Naive thymus-derived CD4-positive, alpha-beta T cell (primary cell): Measurements from ENCODE around the gene TMEM266. TPM values are rescaled to one million over a fixed set of nuclear protein-coding genes. Genes with fewer than 3 reads are reported as not detected.

Source experiments
- ATAC-seq: fragments of 150-1000 bp; cut with Tn5 transposase; 2 replicates; pipeline ENCODE4 v1.10.0; 2021; ENCODE audit warnings: mild to moderate bottlenecking, moderate library complexity
- CTCF ChIA-PET: fragments of 350-600 bp; sonication (Branson Sonifier 250); formaldehyde crosslinking; loops from one replicate; lab custom pipeline; 2021; ENCODE audit warnings: antibody characterized with exemption; lab: Charles Lee
- POLR2A ChIA-PET: fragments of 350-600 bp; sonication (Branson Sonifier 250); formaldehyde crosslinking; loops from one replicate; lab custom pipeline; 2021; ENCODE audit warnings: antibody characterized with exemption, inconsistent platforms; lab: Charles Lee
- DNase-seq, 9 donors: peaks; one replicate each; pipeline versions ENCODE4 v3.0.0 to v3.0.0-alpha.2; 2020 to 2022; ENCODE audit warnings: mixed read lengths in 1 of 9
- H3K27ac ChIP-seq: one replicate; pipeline ENCODE4 v1.7.0; 2013; ENCODE audit warnings: mild to moderate bottlenecking, low read depth, low read length, moderate library complexity
- H3K27me3 ChIP-seq, 2 donors: one replicate each; pipeline ENCODE4 v1.7.0; 2013; ENCODE audit warnings: low read length in 2 of 2, mild to moderate bottlenecking in 2 of 2, moderate library complexity in 2 of 2; ENCODE audit not compliant: control insufficient read depth in 2 of 2, insufficient read depth in 2 of 2
- H3K36me3 ChIP-seq, 3 experiments: 1 replicate in 2 of 3; 2 replicates in 1 of 3; pipeline ENCODE4 v1.7.0; 2013; ENCODE audit warnings: low read length in 3 of 3, mild to moderate bottlenecking in 3 of 3, moderate library complexity in 1 of 3; ENCODE audit not compliant: insufficient read depth in 3 of 3, control insufficient read depth in 2 of 3
- H3K4me1 ChIP-seq, 2 donors: one replicate each; pipeline ENCODE4 v1.7.0; 2013; ENCODE audit warnings: low read length in 2 of 2, mild to moderate bottlenecking in 2 of 2, moderate library complexity in 1 of 2; ENCODE audit not compliant: control insufficient read depth in 2 of 2, insufficient read depth in 2 of 2
- H3K4me3 ChIP-seq: 2 replicates; pipeline ENCODE4 v1.7.0; 2013; ENCODE audit warnings: mild to moderate bottlenecking, low read length
- H3K9me3 ChIP-seq, 3 experiments: 1 replicate in 2 of 3; 2 replicates in 1 of 3; pipeline ENCODE4 v1.7.0; 2013; ENCODE audit warnings: low read length in 3 of 3; ENCODE audit not compliant: control insufficient read depth in 2 of 3
- H3K27ac Mint-ChIP-seq, 9 donors: one replicate each; pipeline ENCODE4 v1.8.0; 2020 to 2022; ENCODE audit warnings: mixed read lengths in 9 of 9, mild to moderate bottlenecking in 8 of 9, moderate library complexity in 5 of 9, inconsistent platforms in 2 of 9
- H3K27me3 Mint-ChIP-seq, 5 donors: one replicate each; pipeline ENCODE4 v1.8.0; 2021 to 2022; ENCODE audit warnings: mixed read lengths in 5 of 5, mild to moderate bottlenecking in 1 of 5
- H3K36me3 Mint-ChIP-seq, 5 donors: one replicate each; pipeline ENCODE4 v1.8.0; 2020 to 2022; ENCODE audit warnings: mixed read lengths in 5 of 5, mild to moderate bottlenecking in 3 of 5, inconsistent platforms in 1 of 5
- H3K4me1 Mint-ChIP-seq, 7 donors: one replicate each; pipeline ENCODE4 v1.8.0; 2020 to 2022; ENCODE audit warnings: mixed read lengths in 7 of 7, mild to moderate bottlenecking in 3 of 7, inconsistent platforms in 1 of 7
- H3K4me3 Mint-ChIP-seq, 10 donors: one replicate each; pipeline ENCODE4 v1.8.0; 2020 to 2022; ENCODE audit warnings: mild to moderate bottlenecking in 10 of 10, mixed read lengths in 10 of 10, moderate library complexity in 6 of 10, inconsistent platforms in 2 of 10
- H3K9me3 Mint-ChIP-seq, 11 donors: one replicate each; pipeline ENCODE4 v1.8.0; 2020 to 2022; ENCODE audit warnings: mixed read lengths in 11 of 11, mild to moderate bottlenecking in 4 of 11, inconsistent platforms in 1 of 11, moderate library complexity in 1 of 11
- intact Hi-C, 2 donors: fragments of 100-400 bp; cut with micrococcal nuclease; formaldehyde crosslinking; loops; one replicate each; pipeline ENCODE4 v1.15.1; 2023
- polyA plus RNA-seq, 2 donors: library from polyadenylated mRNA; unstranded; fragments of 300-500 nt; fragmentation: Illumina TruSeq; gene quantifications; one replicate each; pipeline ENCODE4 v1.2.3, GENCODE V29; 2021
- total RNA-seq, 6 experiments: library from RNA in 5 of 6; stranded (reverse) in 5 of 6; gene quantifications; 1 replicate in 5 of 6; 2 replicates in 1 of 6; pipeline ENCODE4 v1.2.3 and lab custom pipeline; 2021 to 2026

TMEM266 gene
- total and polyA plus RNA-seq, 7 experiments from 2014 or later: not detected

DNA sequence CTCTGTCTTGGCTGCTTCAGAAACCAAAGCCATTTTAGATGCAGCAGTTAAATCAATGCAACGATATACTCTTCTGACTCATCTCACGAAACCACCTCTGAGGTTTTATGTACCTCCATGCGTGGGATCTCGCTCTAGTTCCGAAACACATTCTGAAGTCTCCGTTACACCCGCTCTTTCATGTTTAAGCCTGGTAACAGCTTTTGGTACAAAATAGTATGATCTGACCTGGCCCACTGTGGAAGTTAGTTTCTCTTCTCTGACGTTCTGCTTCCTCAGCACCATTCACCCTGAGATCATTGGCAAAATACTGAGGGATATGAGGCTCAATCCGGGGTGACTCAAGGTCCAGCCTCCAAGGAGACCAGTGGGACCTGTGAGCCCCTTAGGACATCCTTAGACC is 121.9 kb downstream of the TMEM266 start:
- H3K9me3 Mint-ChIP-seq: no peaks in the 10 kb centered on the region
- peak overlapping the region in 1 of 10 donors; percentile 43 for H3K4me3 Mint-ChIP-seq
- Histone ChIP-seq H3K9me3 (no peaks in the 10 kb centered on the region), H3K27me3 (no peaks in the 10 kb centered on the region), H3K36me3 (no peaks in the 10 kb centered on the region), H3K4me1 (no peaks in the 10 kb centered on the region), H3K4me3 (no peak overlapping the region), H3K27ac (no peak overlapping the region)
- ChIA-PET POLR2A (no interaction called here), CTCF (no interaction called here)
- DNase-seq: peak in 1 of 9 donors; percentile 34
- H3K36me3 Mint-ChIP-seq: peaks cover 0 to 4% (median 0%) of the 10 kb centered on the region in 5 donors
- peak; percentile 32 for ATAC-seq
- peaks cover 0 to 13% (median 7%) of the 10 kb centered on the region in 7 donors for H3K4me1 Mint-ChIP-seq
- intact Hi-C loops: no loop called here
- peak overlapping the region in 2 of 9 donors; percentile 34 to 48 for H3K27ac Mint-ChIP-seq
- peaks cover 20 to 41% (median 34%) of the 10 kb centered on the region in 5 donors for H3K27me3 Mint-ChIP-seq

DNA sequence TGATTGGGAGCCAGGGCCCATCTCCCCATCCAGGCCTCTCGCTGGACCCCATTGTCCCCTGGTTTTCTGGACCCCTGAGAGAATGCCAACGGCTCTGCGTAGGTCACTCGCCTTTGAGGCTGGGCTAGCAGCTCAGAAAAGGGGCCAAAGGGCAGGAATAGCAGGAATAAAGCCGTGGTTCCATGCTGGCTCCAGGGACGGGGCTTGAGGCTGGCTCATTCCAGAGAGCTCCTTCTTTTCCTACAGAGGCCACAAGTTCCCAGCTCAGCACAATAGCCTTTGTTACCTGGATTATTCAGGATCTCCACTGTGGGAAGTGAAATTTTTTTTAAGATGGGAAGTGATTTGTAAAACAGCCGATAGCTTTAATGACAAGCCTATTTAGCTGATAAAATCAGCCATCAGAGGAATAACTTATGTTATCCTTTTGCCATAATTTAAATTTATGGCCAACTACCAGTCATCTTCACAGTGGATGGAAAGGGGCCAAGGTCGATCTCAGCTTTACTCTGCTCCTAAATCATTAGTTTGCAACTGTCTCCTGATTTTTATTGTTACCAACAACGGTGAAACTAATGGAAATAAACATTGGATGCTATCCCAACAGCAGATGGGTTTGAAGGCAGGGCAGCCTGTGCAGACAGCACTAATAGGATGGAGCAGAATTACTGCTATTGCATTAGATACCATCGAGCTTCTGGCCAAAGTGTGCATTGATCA is 124.3 kb downstream of the TMEM266 start:
- DNase-seq (no peak), ATAC-seq (no peak)
- peaks cover 0 to 3% (median 0%) of the 10 kb centered on the region in 5 donors for H3K36me3 Mint-ChIP-seq
- no peaks in the 10 kb centered on the region for H3K9me3 Mint-ChIP-seq
- Histone ChIP-seq H3K4me1 (no peaks in the 10 kb centered on the region), H3K4me3 (no peak overlapping the region), H3K27me3 (no peaks in the 10 kb centered on the region), H3K9me3 (no peaks in the 10 kb centered on the region), H3K27ac (no peak overlapping the region), H3K36me3 (no peaks in the 10 kb centered on the region)
- H3K4me1 Mint-ChIP-seq: peaks cover 0 to 13% (median 7%) of the 10 kb centered on the region in 7 donors
- POLR2A ChIA-PET: no interaction called here
- peaks cover 20 to 43% (median 40%) of the 10 kb centered on the region in 5 donors for H3K27me3 Mint-ChIP-seq
- H3K27ac Mint-ChIP-seq: no peak overlapping the region
- CTCF ChIA-PET: no interaction called here
- no peak overlapping the region for H3K4me3 Mint-ChIP-seq
- intact Hi-C loops: no loop called here

DNA sequence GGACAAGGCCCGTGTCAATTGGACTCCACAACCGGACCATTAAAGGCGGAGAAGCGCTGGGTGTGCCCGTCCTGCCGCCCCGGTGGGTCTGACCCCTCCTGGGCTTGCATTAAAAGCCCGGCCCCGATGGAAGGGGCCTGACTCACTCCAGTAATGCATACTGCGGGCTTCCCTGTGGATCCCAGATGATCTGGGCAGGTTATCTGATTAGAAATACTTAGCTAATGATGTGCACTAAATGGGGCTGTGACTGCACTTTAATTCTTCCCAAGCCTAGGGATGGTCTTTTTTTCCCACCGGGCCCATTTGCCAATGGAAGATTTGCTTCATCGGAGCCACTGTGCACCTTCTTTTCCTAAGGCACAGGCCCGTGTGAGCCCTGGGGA is 124.9 kb downstream of the TMEM266 start:
- Mint-ChIP-seq H3K4me1 (peaks cover 0 to 13% (median 7%) of the 10 kb centered on the region in 7 donors), H3K27me3 (peaks cover 25 to 48% (median 40%) of the 10 kb centered on the region in 5 donors), H3K9me3 (no peaks in the 10 kb centered on the region), H3K36me3 (peaks cover 0 to 3% (median 0%) of the 10 kb centered on the region in 5 donors), H3K4me3 (no peak overlapping the region), H3K27ac (no peak overlapping the region)
- no peaks in the 10 kb centered on the region for H3K36me3 ChIP-seq
- no peaks in the 10 kb centered on the region for H3K27me3 ChIP-seq
- ChIA-PET POLR2A (no interaction called here), CTCF (no interaction called here)
- intact Hi-C loops: no loop called here
- no peak overlapping the region for H3K27ac ChIP-seq
- H3K4me1 ChIP-seq: no peaks in the 10 kb centered on the region
- no peak overlapping the region for H3K4me3 ChIP-seq
- no peaks in the 10 kb centered on the region for H3K9me3 ChIP-seq
- no peak for DNase-seq
- no peak for ATAC-seq

DNA sequence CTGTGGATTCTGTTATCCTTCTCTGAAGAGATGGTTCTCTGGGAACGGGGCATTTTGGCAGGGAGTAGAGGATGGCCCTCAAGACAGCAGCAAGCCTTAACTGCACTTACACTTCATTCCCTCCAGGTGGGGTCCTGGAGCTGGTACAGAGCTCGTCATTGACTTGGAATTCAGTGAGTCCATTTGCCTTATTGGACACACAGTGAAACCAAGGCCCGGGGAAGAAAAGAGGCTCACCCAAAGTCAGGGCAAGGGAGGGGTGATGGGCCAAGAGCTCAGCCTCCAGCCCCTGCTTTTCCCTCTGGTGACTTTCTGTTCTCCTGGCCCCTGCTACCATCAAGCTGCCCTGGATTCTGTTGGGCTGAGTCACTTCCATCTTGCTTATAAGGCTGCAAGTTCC is 125.9 kb downstream of the TMEM266 start:
- Mint-ChIP-seq H3K9me3 (no peaks in the 10 kb centered on the region), H3K36me3 (peaks cover 0 to 3% (median 0%) of the 10 kb centered on the region in 5 donors), H3K27me3 (peaks cover 33 to 58% (median 46%) of the 10 kb centered on the region in 5 donors), H3K4me3 (no peak overlapping the region), H3K27ac (no peak overlapping the region), H3K4me1 (peaks cover 3 to 18% (median 15%) of the 10 kb centered on the region in 7 donors)
- ATAC-seq (peak; percentile 52), DNase-seq (no peak)
- ChIA-PET POLR2A (no interaction called here), CTCF (no interaction called here)
- Histone ChIP-seq H3K4me1 (no peaks in the 10 kb centered on the region), H3K4me3 (no peak overlapping the region), H3K27ac (no peak overlapping the region), H3K9me3 (no peaks in the 10 kb centered on the region), H3K27me3 (peaks cover 0 to 3% of the 10 kb centered on the region in 2 donors), H3K36me3 (no peaks in the 10 kb centered on the region)
- intact Hi-C loops: no loop called here

DNA sequence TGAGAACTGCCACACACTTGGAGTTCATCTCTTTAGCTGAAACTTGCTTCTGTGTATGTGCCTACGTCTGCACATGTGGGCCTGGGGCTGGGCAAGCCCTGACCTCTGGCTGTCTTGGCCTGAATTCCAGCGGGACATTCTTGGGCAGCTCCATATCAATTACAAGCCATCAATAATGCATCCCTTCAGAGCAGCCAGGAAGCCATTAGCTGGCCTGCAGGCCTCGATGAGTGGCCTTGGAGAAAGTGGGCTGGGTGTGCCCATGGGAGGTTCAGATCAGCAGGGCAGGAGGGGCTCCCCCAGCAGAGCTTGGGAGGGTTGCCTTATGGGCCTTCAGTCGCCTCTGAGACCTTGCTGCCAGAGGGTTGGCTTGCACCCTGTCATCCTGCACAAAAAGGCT is 127.4 kb downstream of the TMEM266 start:
- CTCF ChIA-PET: interaction anchor here (0.8 kb wide), 1 partner anchor 1356 kb away, joined by 3 read pairs; no protein-coding TSS in a partner anchor

DNA sequence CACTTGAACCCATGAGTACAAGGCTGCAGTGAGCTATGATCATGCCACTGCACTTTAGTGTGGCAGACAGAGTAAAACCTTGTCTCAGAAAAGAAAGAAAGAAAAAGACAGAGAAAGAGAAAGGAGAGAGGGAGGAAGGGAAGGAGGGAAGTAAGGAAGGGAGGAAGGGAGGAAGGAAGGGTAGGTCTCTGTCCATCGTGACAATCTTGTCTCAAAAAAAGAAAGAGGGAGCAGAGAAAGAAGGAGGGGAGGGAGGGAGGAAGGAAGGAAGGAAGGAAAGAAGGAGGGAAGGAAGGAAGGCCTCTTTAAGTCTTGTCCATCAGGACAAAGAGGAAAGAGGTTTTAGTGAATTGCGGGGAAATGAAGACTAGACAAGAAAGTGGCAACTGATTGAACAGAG is 129.3 kb downstream of the TMEM266 start:
- CTCF ChIA-PET: no interaction called here
- Histone ChIP-seq H3K27me3 (peaks cover 0 to 3% of the 10 kb centered on the region in 2 donors), H3K4me1 (no peaks in the 10 kb centered on the region), H3K27ac (no peak overlapping the region), H3K4me3 (no peak overlapping the region), H3K9me3 (no peaks in the 10 kb centered on the region), H3K36me3 (no peaks in the 10 kb centered on the region)
- ATAC-seq (no peak), DNase-seq (no peak)
- intact Hi-C loops: no loop called here
- Mint-ChIP-seq H3K36me3 (peaks cover 0 to 3% (median 0%) of the 10 kb centered on the region in 5 donors), H3K9me3 (no peaks in the 10 kb centered on the region), H3K27ac (peak overlapping the region in 1 of 9 donors; percentile 3), H3K27me3 (peaks cover 31 to 57% (median 41%) of the 10 kb centered on the region in 5 donors), H3K4me1 (peaks cover 8 to 13% (median 13%) of the 10 kb centered on the region in 7 donors), H3K4me3 (peak overlapping the region in 2 of 10 donors; percentile 16 to 43)
- POLR2A ChIA-PET: no interaction called here

More for the DNA sequence above, 127.4 kb downstream of the TMEM266 start:
- Mint-ChIP-seq H3K4me3 (no peak overlapping the region), H3K4me1 (peaks cover 8 to 13% (median 13%) of the 10 kb centered on the region in 7 donors), H3K9me3 (no peaks in the 10 kb centered on the region), H3K36me3 (peaks cover 0 to 3% (median 0%) of the 10 kb centered on the region in 5 donors), H3K27me3 (peaks cover 27 to 57% (median 38%) of the 10 kb centered on the region in 5 donors), H3K27ac (no peak overlapping the region)
- H3K9me3 ChIP-seq: no peaks in the 10 kb centered on the region
- no peaks in the 10 kb centered on the region for H3K36me3 ChIP-seq
- ATAC-seq (no peak), DNase-seq (no peak)
- no peak overlapping the region for H3K27ac ChIP-seq
- no peak overlapping the region for H3K4me3 ChIP-seq
- peaks cover 0 to 3% of the 10 kb centered on the region in 2 donors for H3K27me3 ChIP-seq
- intact Hi-C loops: no loop called here
- no peaks in the 10 kb centered on the region for H3K4me1 ChIP-seq
- POLR2A ChIA-PET: no interaction called here
